Trophoblast cell (in vitro differentiated cells and primary cell): ENCODE results near the gene BARHL2.

Experiments used
- DNase-seq, 2 donors: peaks; one replicate each; pipeline ENCODE4 v3.0.0-alpha.2; 2016
- H2AFZ ChIP-seq: 2 replicates; pipeline ENCODE4 v1.6.1; 2013; ENCODE audit warnings: low read length, moderate library complexity, mild to moderate bottlenecking; ENCODE audit not compliant: insufficient read depth, poor library complexity
- H2AK5ac ChIP-seq: 2 replicates; pipeline ENCODE4 v1.6.1; 2013; ENCODE audit warnings: mild to moderate bottlenecking, low read length
- H2BK120ac ChIP-seq: 2 replicates; pipeline ENCODE4 v1.6.1; 2013; ENCODE audit warnings: low read length, mild to moderate bottlenecking, moderate library complexity; ENCODE audit not compliant: insufficient read depth, poor library complexity
- H2BK12ac ChIP-seq: 2 replicates; pipeline ENCODE4 v1.6.1; 2013; ENCODE audit warnings: mild to moderate bottlenecking, low read length, moderate library complexity
- H2BK5ac ChIP-seq: 2 replicates; pipeline ENCODE4 v1.6.1; 2013; ENCODE audit warnings: low read length, low read depth, moderate library complexity, mild to moderate bottlenecking; ENCODE audit not compliant: poor library complexity
- H3K14ac ChIP-seq: 2 replicates; pipeline ENCODE4 v1.6.1; 2013; ENCODE audit warnings: mild to moderate bottlenecking, low read length
- H3K18ac ChIP-seq: 2 replicates; pipeline ENCODE4 v1.6.1; 2013; ENCODE audit warnings: mild to moderate bottlenecking, low read length
- H3K23ac ChIP-seq: 2 replicates; pipeline ENCODE4 v1.6.1; 2013; ENCODE audit warnings: low read length
- H3K27ac ChIP-seq: 2 replicates; pipeline ENCODE4 v1.5.1; 2013; ENCODE audit warnings: low read depth, mild to moderate bottlenecking, inconsistent platforms, low read length, moderate library complexity
- H3K27me3 ChIP-seq: 2 replicates; pipeline ENCODE4 v1.6.1; 2013; ENCODE audit warnings: inconsistent platforms, mild to moderate bottlenecking, low read length, moderate library complexity; ENCODE audit not compliant: insufficient read depth
- H3K36me3 ChIP-seq, 2 experiments: 1 replicate in 1 of 2; 2 replicates in 1 of 2; pipeline ENCODE4 v1.6.1; 2013; ENCODE audit warnings: low read length in 2 of 2, mild to moderate bottlenecking in 2 of 2, moderate library complexity in 1 of 2; ENCODE audit not compliant: insufficient read depth in 2 of 2, control insufficient read depth in 1 of 2
- H3K4ac ChIP-seq: 2 replicates; pipeline ENCODE4 v1.6.1; 2013; ENCODE audit warnings: low read depth, mild to moderate bottlenecking, low read length, moderate library complexity
- H3K4me1 ChIP-seq, 2 experiments: 1 replicate in 1 of 2; 2 replicates in 1 of 2; pipeline ENCODE4 v1.6.1; 2013; ENCODE audit warnings: low read length in 2 of 2, mild to moderate bottlenecking in 2 of 2, moderate library complexity in 1 of 2; ENCODE audit not compliant: insufficient read depth in 2 of 2, control insufficient read depth in 1 of 2
- H3K4me2 ChIP-seq: 2 replicates; pipeline ENCODE4 v1.6.1; 2013; ENCODE audit warnings: inconsistent platforms, mild to moderate bottlenecking, low read length, moderate library complexity
- H3K4me3 ChIP-seq: 2 replicates; pipeline ENCODE4 v1.5.1; 2013; ENCODE audit warnings: mild to moderate bottlenecking, low read depth, low read length, inconsistent platforms
- H3K79me1 ChIP-seq: one replicate; pipeline ENCODE4 v1.6.1; 2013; ENCODE audit warnings: low read length
- H3K79me2 ChIP-seq: 2 replicates; pipeline ENCODE4 v1.6.1; 2013; ENCODE audit warnings: low read length, mild to moderate bottlenecking; ENCODE audit not compliant: control insufficient read depth, insufficient read depth, poor library complexity
- H3K9ac ChIP-seq: 2 replicates; pipeline ENCODE4 v1.6.1; 2013; ENCODE audit warnings: mild to moderate bottlenecking, low read length
- H3K9me3 ChIP-seq: 2 replicates; pipeline ENCODE4 v1.6.1; 2013; ENCODE audit warnings: low read depth, mild to moderate bottlenecking, control low read depth, inconsistent platforms, low read length; ENCODE audit not compliant: insufficient read depth
- H4K12ac ChIP-seq: 2 replicates; pipeline ENCODE4 v1.6.1; 2013; ENCODE audit warnings: low read depth, mild to moderate bottlenecking, low read length, moderate library complexity
- H4K8ac ChIP-seq: 2 replicates; pipeline ENCODE4 v1.6.1; 2013; ENCODE audit warnings: low read depth, mild to moderate bottlenecking, low read length, moderate library complexity
- H4K91ac ChIP-seq: one replicate; pipeline ENCODE4 v1.6.1; 2013; ENCODE audit warnings: low read depth, mild to moderate bottlenecking, low read length, moderate library complexity
- whole genome bisulfite sequencing: extraction: QIAGEN DNeasy Blood & Tissue Kit; methylation state at CpG from one replicate; pipeline ENCODE4 v1.1.7; 2013; ENCODE audit warnings: missing lambda C conversion rate; ENCODE audit not compliant: insufficient read length, insufficient coverage; ENCODE audit errors: extremely low coverage; 5-methylcytosine and 5-hydroxymethylcytosine counted together

The BARHL2 gene

DNA sequence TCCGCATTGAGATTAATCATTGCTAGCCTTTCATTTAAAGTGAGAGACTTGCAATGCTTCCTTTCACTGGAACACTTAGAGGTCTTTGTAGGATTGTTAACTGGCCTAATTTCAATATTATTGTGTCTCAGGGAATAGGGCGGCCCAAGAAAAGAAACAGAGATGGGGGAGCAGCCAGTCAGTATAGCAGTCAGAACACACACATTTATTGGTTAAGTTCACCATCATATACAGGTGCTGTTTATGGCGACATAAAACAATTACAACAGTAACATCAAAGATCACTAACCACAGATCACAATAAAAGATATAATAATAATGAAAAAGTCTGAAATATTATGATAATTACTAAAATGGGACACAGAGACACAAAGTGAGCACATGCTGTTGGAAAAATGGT, 29.4 kb downstream of the BARHL2 start:
- no peak for DNase-seq
- H3K18ac ChIP-seq = no peak overlapping the region
- H3K79me2 ChIP-seq = no peaks in the 10 kb centered on the region
- no peak overlapping the region for H3K14ac ChIP-seq
- no peak overlapping the region for H3K27ac ChIP-seq
- no peak overlapping the region for H2AFZ ChIP-seq
- H4K91ac ChIP-seq = no peak overlapping the region
- H3K4me3 ChIP-seq = no peak overlapping the region
- no peak overlapping the region for H3K4me2 ChIP-seq
- no peak overlapping the region for H3K4ac ChIP-seq
- H3K23ac ChIP-seq = no peak overlapping the region
- no peaks in the 10 kb centered on the region for H3K27me3 ChIP-seq
- H3K9me3 ChIP-seq = peaks cover 4% of the 10 kb centered on the region
- H2AK5ac ChIP-seq = no peak overlapping the region
- H4K12ac ChIP-seq = no peak overlapping the region
- H3K4me1 ChIP-seq = no peaks in the 10 kb centered on the region
- H3K79me1 ChIP-seq = no peaks in the 10 kb centered on the region
- no peaks in the 10 kb centered on the region for H3K36me3 ChIP-seq
- no peak overlapping the region for H4K8ac ChIP-seq
- H2BK5ac ChIP-seq = no peak overlapping the region
- WGBS = no CpG with 5 or more reads among the region's 3 CpGs
- no peak overlapping the region for H3K9ac ChIP-seq
- no peak overlapping the region for H2BK120ac ChIP-seq
- H2BK12ac ChIP-seq = no peak overlapping the region

DNA sequence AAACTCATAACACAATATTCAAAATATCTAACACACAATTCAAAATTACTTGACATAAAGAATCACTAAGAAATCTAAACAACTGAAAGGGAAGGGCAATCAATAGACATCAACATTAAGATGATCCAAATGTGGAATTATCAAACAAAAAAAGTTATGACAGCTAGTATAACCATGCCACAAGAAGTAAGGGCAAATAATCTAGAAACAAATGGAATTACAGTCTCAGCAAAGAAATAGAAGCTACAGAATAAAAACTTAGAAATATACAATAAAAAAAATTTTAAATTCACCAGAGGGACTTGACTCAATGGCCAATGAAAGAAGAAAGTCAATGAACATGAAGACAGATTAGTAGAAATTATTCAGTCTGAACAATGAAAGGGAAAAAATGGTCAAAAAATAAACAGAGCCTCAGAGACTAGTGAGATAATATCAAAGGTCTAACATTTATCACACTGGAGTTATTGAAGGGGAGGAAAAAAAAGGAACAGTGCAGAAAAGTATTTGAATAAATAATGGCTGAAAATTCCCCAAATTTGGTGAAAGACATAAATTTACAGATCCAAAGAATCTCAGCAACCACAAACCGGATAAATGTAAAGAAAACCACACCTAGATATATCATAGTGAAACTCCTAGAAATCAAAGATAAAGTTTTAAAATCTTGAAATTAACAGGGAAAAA, 41.8 kb downstream of the BARHL2 start:
- Histone ChIP-seq H2AFZ (no peak overlapping the region), H3K9me3 (no peaks in the 10 kb centered on the region), H3K4me3 (no peak overlapping the region), H3K14ac (no peak overlapping the region), H2BK5ac (no peak overlapping the region), H2BK12ac (no peak overlapping the region), H3K79me1 (no peaks in the 10 kb centered on the region), H3K36me3 (no peaks in the 10 kb centered on the region), H3K23ac (no peak overlapping the region), H4K8ac (no peak overlapping the region), H4K91ac (no peak overlapping the region), H3K27ac (no peak overlapping the region), H2BK120ac (no peak overlapping the region), H3K18ac (no peak overlapping the region), H2AK5ac (no peak overlapping the region), H3K79me2 (no peaks in the 10 kb centered on the region), H3K4ac (no peak overlapping the region), H3K4me1 (no peaks in the 10 kb centered on the region), H4K12ac (no peak overlapping the region), H3K9ac (no peak overlapping the region), H3K27me3 (no peaks in the 10 kb centered on the region), H3K4me2 (no peak overlapping the region)
- no peak for DNase-seq
- WGBS = no CpG with 5 or more reads among the region's 1 CpG

DNA sequence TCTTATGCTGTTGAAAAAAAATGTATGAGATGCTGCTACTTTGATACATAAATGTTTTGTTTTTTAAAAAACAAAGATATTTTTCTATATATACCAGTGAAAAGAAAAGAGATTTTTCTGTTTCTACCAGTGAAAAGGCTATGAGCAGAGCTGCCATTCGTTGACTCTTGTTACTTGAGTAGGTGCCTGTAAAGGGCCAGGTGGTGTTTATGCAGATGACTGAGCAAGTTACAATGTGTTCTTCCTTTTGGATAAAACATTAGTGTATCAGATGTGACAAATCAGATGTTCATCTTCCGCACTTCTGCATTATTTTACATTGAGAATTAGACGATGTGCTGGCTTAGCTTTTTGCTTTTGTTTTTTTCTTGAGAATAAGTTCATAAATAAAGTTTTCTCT, 45.4 kb downstream of the BARHL2 start:
- H3K23ac ChIP-seq = no peak overlapping the region
- no peak overlapping the region for H3K14ac ChIP-seq
- no peaks in the 10 kb centered on the region for H3K4me1 ChIP-seq
- H3K4me3 ChIP-seq = no peak overlapping the region
- no peak overlapping the region for H3K4me2 ChIP-seq
- no peaks in the 10 kb centered on the region for H3K9me3 ChIP-seq
- H3K79me1 ChIP-seq = no peaks in the 10 kb centered on the region
- H4K91ac ChIP-seq = no peak overlapping the region
- H3K27me3 ChIP-seq = no peaks in the 10 kb centered on the region
- H4K12ac ChIP-seq = no peak overlapping the region
- WGBS = no CpG with 5 or more reads among the region's 3 CpGs
- no peak overlapping the region for H2BK12ac ChIP-seq
- no peak overlapping the region for H2AK5ac ChIP-seq
- no peak overlapping the region for H3K9ac ChIP-seq
- no peak overlapping the region for H4K8ac ChIP-seq
- no peak for DNase-seq
- H2AFZ ChIP-seq = no peak overlapping the region
- H3K18ac ChIP-seq = no peak overlapping the region
- no peak overlapping the region for H2BK5ac ChIP-seq
- H3K27ac ChIP-seq = no peak overlapping the region
- H2BK120ac ChIP-seq = no peak overlapping the region
- H3K4ac ChIP-seq = no peak overlapping the region
- H3K79me2 ChIP-seq = no peaks in the 10 kb centered on the region
- H3K36me3 ChIP-seq = no peaks in the 10 kb centered on the region

DNA sequence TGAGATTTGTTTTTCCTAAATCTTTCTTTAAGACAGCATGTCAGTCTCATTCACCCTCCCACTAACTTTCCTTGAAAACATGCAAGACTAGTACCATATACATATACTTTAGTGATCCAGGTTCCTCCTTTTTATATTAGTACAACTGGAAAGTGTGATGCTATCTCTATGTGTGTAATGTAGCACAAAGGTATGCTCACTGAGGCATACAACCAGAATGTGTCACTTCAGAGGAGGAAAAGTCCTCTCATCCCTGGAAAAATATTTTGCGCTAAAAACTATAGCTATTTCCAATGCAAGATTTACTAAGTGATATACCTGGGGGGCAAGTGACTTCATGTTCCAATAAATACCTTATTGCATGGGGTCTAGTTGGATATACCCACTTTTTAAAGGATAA, 45.9 kb downstream of the BARHL2 start:
- Histone ChIP-seq H3K4me1 (no peaks in the 10 kb centered on the region), H2BK120ac (no peak overlapping the region), H3K36me3 (no peaks in the 10 kb centered on the region), H3K4me3 (no peak overlapping the region), H3K4ac (no peak overlapping the region), H3K9me3 (no peaks in the 10 kb centered on the region), H3K27me3 (no peaks in the 10 kb centered on the region), H3K27ac (no peak overlapping the region), H3K9ac (no peak overlapping the region), H3K79me1 (no peaks in the 10 kb centered on the region), H3K23ac (no peak overlapping the region), H2AK5ac (no peak overlapping the region), H3K79me2 (no peaks in the 10 kb centered on the region), H4K8ac (no peak overlapping the region), H2BK12ac (no peak overlapping the region), H2AFZ (no peak overlapping the region), H3K4me2 (no peak overlapping the region), H4K91ac (no peak overlapping the region), H4K12ac (no peak overlapping the region), H3K18ac (no peak overlapping the region), H2BK5ac (no peak overlapping the region), H3K14ac (no peak overlapping the region)
- DNase-seq = peak in 1 of 2 donors; percentile 7
- no CpG with 5 or more reads among the region's 1 CpG for WGBS
